ENCODE results near the gene FCN3.

The FCN3 gene

GRCh38 chr1:27341525-27342252, 32.9 kb downstream of the FCN3 start, which contains the start of gene SYTL1:
Gene SYTL1, plus strand, starts transcription at chr1:27342022. Its CDS starts 3,313 bp downstream, at chr1:27345335.
- no peak for DNase-seq (ENCODE audit: low read depth)

DNA sequence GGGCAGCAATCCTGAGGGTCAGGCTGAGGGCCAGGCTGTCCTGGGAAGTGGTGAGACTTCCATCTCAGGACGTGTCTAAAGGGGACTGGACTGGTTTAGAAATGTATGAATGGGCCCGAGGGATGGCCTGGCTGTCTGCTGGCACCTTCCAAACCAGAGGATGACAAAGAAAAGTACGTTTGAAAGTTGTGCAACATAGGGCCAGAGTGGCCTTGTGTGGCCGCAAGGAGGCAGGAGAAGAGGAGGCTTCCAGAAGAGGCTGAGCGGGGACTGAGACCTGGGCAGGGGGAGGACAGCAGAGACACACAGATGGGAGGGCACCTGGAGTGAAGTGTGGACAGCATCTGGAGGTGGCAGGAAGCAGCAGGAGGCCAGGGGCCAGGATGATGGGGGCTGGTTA, 35.4 kb downstream of the FCN3 start:
- DNase-seq (ENCODE audit: low read depth): no peak

DNA sequence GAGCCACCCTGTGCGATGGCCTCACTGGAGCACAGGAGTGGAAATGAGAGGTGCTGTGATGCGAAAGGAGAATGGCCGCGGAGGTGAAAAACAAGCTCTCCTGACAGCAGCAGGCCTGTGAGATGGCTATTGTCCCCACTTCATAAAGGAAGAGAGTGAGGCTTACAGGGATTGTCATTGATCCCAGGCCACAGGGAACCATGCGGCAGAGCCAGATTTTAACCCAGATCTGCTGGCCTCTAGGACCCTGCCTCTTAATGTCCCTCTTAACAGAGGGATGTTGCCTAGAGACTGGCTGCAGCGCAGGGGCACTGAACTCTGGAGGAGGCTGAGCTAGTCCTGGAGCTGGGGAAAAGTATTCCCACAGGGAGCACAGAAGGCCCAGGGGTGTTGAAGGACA, 35.9 kb downstream of the FCN3 start:
- no peak for DNase-seq (ENCODE audit: low read depth)

- no peak for DNase-seq (ENCODE audit: low read depth)
Observed at GRCh38 chr1:27336756-27337155, 37.9 kb downstream of the FCN3 start.

DNA sequence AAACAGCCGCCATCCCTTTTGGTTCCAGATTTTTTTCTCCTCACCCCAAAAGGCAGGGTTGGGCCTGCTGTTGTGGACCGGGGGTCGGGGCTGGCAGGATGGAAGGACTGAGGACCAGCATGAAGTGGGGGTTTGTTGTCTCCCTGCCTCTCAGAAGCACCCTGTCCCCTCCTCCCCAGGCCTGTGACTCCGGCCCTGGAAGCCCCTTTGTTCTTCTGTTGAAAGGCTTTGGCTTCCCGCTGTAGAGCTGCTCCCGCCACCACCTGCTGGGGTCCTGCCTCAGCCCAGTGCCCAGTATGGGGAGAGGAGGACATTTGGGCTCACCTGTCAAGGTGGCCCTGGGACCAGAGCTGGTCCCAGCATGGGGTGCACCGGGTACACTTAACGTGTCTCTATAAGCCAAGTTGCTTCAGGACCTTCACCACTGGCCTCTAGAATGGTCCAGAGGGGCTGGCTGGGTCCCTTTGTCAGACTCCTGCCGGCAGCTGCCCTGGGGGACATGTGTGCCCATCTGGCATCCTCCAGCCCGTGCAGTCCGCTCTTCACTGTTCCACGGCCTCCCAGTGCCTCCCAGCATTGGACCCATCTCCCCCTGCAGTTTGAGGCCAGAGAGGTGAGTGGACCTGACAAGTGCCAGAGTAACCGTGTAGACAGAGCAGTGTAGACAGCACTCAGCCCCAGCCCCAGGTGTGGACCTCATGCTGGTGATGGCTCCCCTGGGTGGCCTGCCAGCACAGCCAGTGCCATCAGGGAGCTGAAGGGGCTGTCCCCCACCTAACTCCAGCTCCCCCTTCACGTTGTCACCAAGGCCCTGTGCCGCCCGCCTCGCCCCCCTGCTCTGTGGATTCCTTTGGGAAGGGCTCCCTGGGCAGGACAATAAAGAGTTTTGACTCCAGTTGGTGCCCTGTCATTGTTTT, 38.9 kb downstream of the FCN3 start:
- no peak for DNase-seq (ENCODE audit: low read depth)

DNA sequence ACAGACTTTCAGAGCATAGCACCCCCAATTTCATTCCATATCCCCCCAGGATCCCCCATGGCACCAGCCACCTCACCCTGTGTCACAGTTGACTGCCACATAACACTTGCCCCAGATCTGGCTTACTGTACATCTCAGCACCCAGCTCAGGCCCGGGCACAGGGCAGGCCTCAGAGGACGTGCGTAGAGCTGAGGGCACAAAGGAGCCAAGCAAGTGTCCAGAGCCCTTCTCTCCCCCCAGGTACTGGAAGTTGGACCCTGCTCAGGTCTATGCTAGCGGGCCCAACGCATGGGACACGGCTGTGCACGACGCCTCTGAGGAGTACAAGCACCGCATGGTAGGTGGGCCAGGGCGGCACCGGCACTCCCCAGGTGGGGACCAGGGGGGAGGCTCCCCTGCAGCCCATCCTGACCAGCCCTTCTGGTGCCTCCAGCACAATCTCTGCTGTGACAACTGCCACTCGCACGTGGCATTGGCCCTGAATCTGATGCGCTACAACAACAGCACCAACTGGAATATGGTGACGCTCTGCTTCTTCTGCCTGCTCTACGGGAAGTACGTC, 40.8 kb downstream of the FCN3 start:
- no peak for DNase-seq (ENCODE audit: low read depth)

DNA sequence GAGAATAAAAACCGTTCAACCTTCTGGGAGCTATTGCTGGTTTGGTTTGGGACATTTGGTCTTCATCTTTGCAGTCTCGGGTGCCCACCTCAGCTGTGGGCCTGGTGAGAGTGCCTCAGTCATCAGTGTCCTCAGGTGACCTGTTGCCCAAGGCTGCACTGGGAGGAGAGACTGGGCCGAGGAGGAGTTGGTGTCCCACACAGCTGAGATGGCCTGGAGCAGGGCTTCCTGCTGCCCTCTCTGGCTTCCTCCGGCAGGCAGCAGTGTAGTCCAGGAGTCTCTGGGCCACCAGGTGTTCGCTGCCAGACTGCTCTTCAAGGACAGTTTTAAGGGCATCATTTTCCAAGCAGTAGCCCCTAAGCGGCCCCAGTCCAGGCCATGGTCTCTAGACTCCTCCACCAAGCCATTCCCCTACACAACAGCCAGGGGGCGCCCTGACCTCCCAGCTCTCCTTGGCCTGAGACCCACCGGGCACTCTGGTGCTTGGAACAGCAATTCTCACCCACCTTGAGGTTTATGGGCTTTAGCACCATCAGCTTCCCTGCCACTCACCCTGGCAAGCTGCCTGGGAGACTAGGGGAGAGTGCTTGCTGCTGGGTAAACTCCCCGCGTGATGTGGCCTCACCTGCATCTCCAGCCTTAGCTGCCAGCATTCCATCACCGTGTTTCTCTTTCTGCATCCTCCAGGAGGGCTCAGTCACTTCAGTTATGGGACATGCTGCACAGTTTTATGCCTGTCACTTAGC, 41.9 kb downstream of the FCN3 start:
- DNase-seq (ENCODE audit: low read depth): no peak

DNA sequence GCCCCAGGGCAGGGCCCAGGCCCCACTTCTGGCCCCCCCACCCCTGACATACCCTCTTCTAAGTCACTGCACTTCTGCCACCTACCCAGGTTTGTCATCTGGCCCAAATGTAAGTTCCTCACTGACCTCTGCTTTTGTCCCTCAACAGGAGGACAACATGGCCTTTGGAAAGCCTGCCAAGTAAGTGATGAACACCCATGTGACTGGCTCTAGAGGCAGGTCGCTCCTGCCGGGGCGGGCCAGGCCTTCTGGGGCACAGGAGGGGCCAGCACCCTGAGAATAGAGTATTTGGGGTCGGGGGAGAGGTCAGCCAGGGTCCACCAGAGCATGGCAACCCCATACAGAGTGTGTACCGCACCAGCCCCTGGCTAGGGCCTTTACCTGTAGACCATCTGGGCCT, 42.7 kb downstream of the FCN3 start:
- no peak for DNase-seq (ENCODE audit: low read depth)

DNA sequence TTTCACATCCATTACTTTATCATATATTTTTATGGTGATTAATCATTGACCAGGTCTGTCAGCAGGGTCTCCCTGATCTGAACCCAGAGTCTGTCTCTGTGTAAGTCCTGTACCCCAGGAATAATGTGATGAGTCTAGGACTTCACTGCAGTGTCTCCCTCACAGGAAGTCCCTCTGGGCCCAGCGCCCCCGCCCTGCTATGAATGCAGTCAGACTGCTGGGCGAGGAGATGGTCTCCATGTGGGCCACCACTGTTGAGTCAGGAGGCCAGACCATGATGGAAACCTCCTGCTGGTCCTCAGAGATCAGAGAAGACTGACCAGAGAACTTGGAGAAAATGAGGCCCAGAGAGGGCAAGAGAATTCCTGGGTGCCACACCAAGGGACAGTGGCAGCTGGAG, 43.2 kb downstream of the FCN3 start:
- no peak for DNase-seq (ENCODE audit: low read depth)

DNA sequence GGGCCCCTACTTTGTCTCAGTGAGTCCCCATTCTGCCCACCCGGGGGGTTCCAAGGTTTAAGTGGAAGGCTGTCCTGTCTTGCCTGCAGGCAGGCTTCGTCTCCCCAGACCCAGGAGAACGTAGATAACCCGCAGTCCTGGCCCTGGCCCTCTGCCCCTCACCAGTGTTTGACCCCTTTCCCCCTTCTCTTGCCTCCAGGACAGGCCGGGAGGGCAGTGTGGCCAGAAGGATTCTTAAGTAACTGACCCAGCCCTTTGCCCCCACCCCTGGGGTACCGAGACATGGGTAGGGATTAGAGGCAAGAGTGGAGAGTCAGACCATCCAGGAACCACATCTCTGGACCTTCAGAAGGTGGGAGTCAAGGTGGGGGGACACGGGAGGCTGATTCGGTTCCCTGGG, 43.8 kb downstream of the FCN3 start:
- DNase-seq (ENCODE audit: low read depth): no peak

DNA sequence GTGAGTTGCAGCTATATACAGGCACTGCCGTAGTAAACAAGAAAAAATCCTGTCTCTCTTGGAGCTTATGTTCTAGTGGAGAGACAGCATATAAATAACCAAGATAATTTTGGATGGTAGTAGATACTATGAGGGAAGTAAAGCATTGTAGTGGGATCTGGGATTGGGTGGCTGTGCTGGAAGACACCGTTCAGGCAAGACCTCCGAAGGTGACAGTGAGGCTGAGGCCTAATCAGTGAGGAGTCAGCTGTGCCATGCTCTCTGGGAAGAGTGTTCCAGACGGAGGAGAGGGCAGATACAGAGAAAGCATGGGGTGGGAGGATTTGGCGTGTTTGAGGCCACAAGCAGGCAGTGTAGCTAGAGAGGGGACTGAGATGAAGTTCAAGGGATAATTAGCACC, 46.7 kb downstream of the FCN3 start:
- no peak for DNase-seq (ENCODE audit: low read depth)

- DNase-seq (ENCODE audit: low read depth): no peak
Observed at GRCh38 chr1:27325286-27325685, 49.3 kb downstream of the FCN3 start.

- no peak for DNase-seq (ENCODE audit: low read depth)
Observed at GRCh38 chr1:27322569-27323240, 51.9 kb downstream of the FCN3 start.

DNA sequence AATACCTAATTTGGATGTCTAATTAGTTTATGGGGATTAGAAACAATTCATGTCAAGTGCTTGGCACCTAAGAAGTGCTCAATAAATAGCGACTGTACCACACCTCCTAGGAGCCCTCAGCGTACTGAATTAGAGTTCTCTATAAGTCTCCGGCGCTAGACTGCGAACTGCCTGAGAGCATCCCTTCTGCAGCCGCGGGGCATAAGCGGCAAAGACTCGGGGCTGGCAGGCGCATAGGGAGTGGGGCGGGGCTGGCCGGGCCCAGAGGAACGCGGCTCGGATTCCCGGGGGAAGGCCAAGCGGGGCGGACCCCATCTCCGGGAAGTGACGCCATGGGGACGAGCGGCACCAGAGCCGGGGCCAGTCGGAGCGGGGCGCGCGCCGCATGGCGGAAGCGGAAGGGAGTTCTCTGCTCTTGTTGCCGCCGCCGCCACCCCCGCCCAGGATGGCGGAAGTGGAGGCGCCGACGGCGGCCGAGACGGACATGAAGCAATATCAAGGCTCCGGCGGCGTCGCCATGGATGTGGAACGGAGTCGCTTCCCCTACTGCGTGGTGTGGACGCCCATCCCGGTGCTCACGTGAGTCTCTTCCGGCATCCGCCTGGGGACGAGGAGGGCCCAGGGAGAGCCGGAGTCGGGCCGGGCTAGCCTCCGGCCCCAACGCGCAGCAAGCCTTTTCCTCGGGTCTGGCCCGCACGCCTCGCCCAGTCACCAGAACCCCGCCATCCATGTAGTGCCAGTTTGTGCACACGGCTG, 52.6 kb downstream of the FCN3 start, which contains the start of gene TMEM222:
TSS of gene TMEM222 (plus strand) at position 351 of the 756 bp plus-strand sequence. CDS start at position 386, 35 bp downstream.
- peak; percentile 96 for DNase-seq (ENCODE audit: low read depth)
